GM21515 (cell line): ENCODE data around the gene ARHGAP26.
"Not testable (repeated sequence)": the region's sequence is repeated elsewhere in the genome, so short reads cannot be mapped to it uniquely, and the experiment has no call there.

Source experiments
- ATAC-seq: cut with Tn5 transposase; IDR thresholded peaks from one replicate; pipeline ENCODE4 v1.9.1; 2021; ENCODE audit not compliant: unreplicated experiment

ARHGAP26 gene

DNA sequence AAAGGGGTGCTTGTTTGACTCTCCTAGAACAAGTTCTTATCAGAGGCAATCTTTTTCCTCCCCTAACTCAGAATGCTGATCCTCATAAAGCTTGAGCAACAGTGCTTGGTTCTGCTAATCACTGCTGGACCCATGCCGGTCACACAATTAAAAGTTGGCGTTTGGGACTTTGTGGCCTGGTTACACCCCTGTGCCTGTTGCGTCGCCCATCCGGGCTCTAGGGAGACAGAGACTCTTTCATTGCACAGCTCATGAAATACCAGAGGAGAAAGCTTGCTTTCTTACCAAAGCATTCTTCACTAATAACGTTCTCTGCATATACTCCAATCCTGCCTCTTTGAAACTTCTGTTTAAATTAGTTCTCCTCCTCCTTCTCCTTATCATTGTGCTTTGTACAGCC, 332.2 kb downstream of the ARHGAP26 start:
- ATAC-seq, result no peak

DNA sequence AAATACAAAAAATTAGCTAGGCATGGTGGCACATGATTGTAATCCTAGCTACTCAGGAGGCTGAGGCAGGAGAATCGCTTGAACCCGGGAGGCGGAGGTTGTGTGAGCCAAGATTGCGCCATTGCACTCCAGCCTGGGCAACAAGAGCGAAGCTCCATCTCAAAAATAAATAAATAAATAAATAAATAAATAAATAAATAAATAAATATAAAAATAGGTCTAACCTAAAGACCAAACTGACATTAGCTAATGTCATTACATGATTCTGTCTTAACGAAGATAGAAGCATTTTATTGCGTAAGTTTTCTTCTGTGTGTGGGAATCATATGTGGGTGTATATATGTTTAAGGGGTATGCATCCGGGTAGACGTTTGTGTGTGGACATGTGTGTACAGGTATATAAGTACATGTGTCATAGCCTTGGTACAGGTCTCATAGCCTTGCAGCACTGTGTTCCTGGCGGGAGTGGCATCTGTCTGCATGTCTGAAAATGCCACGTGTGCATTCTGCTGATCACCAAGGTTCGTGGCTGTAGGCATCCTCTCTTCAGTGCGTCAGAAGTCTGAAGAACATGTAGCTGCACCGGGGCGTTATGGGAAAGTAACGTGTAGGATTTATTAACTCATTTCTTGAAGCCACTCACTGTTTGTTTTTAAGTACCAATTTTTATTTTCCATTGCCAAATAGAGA, 335.2 kb downstream of the ARHGAP26 start:
- no peak for ATAC-seq

DNA sequence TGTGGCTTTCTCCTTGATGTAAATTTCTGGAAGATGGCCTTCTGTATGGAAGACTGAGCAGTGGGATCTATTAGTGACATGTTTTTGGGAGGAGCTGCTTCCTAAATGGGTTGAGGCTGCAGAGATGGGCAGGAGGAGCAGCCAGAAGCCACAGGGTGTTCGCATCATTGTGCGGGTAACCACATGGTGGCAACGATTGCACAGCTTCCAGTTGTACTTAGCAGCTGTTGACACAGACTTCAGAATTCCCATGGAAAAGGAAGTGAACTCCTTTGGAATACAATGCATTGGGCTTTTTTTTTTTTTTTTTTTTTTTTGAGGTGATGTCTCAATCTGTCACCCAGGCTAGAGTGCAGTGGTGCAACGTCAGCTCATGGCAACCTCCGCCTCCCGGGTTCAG, 336.0 kb downstream of the ARHGAP26 start:
- no peak for ATAC-seq

DNA sequence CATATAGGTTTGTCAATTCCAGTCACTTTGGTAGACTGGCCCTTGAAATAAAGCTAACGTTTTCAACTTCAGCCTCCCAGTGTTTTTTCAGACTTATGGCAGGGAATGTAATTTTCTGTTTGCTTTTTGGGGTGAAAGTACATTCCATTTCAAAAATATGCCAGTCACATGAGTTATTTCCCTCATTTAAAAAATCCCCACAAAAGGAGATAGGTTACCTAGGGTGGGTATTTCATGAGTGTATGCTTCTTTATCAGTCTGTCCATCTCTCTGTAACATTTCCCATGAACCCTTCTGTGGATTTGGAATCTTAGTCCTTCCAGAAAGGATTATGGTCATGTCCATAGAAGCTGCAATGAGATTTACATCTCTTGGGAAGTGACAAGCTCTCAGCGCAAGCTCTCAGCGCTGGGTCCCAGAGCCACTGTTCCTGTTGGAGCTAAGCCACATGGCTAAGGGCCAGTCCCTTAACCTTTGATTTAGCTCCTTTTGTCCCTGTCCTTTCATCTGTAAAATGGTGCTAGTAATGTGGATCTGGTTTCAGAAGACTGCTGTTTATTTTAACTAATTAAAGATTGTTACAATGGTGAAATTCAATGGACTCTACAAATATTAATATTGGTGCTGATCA, 338.4 kb downstream of the ARHGAP26 start:
- ATAC-seq, result no peak

DNA sequence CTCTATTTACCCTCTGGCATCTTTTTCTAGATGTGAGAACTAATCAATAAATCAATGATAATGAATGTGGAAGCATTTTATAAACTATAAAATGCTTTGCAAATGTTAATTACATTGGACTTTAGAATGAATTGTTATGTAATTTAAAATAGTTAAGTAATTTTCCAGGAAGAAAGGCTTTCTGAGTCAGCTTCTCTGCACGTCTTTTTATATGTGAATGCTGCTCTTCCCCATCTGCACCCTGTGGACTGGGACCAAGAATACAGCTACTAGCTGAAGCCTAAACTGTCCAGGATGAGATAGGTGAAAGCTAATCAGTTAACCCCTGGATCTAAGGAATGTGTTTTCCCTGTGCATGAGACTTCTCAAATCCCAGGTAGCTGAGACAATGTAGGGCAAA, 340.4 kb downstream of the ARHGAP26 start:
- no peak for ATAC-seq

DNA sequence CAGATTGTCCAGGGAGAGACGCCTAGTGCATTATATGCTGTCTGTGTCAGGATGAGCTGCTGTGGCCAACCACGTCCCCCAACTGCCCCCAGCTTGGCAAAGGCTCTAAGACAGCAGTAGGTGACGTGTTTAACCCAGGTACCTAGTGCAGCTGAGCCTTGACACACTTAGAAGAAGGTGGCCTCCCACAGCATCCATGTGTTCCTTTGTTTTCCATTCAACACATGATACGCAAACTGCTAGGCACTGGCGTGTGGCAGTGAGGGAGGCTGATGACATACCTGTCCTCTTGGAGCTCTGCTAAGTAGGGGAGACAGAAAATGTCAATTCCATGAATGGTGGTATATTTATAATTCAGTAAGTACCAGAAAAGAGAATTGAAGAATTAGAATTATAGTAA, 341.6 kb downstream of the ARHGAP26 start:
- no peak for ATAC-seq

DNA sequence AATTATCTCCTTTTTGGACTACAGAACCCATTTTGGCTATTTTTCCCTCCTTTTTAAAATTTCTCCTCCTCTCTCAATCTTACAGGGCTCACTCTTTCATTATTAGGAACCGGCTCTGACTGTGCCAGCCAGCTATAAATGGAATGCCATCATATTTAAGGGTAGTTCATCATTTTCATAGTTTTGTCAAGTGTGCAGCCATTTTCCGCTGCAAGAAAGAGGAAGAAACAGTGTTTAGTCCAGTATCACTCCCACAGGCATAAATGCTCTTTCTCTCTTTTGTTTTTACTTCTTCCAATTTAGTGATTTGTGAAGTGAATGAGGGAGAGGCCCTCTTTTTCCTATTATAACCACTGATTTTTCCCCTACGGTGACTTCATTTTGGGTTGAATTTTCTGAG, 343.3 kb downstream of the ARHGAP26 start:
- no peak for ATAC-seq

DNA sequence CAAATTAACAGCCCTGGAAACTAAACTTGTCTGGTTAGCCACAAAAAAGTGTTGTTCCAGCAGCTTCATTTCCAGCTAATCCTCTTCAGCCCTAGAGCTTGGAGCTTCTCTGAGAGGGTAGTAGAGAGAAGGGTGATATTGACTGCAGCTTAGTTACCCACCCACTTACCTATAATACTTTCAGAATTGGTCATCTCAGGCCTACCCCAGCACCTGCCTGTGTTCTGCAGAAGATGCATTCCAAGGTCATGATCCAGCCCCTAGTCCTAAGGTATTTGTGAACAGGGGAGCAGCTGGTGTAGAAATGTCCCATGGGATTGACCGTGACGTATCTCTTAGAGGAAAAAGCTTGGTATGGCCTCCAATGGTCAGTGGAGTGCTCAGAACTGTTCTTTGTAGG, 344.3 kb downstream of the ARHGAP26 start:
- peak; percentile 50 for ATAC-seq

DNA sequence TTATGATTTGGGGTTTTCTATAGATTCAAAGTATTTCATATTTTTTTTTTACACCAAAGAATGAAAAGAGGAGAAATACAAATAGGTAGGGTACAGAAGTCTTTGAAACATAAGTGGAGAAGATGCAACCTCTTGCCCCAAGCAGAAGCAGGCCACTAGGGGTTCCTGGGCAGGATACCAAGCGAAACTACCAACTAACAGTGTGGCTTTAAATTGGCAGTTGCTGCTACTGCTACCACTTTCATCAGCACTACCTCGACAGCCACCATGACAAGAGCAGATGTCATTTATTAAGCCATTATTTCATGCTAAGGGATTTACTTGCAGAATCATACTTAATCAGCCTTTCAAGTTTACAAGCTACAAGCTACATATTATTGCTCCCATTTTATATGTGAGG, 345.2 kb downstream of the ARHGAP26 start:
- no peak for ATAC-seq

DNA sequence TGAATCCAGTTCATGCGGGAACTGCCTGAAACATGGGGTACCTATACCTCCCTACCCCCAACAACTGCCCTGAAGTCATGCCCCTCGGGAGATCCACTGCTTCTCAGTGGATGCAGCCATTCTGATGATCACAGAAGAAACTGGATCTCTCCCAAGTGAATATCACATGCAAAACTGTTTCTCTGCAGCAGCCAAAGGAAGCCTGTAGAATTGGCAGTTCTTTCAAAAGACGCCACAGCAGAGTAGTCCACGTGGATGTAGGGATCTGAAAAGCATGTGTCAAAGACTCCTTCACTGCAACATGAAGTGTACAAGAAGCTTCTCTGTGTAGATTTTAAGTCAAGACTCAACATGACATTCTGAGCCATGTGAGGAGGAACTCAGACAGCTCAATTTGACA, 346.6 kb downstream of the ARHGAP26 start:
- ATAC-seq, result no peak

DNA sequence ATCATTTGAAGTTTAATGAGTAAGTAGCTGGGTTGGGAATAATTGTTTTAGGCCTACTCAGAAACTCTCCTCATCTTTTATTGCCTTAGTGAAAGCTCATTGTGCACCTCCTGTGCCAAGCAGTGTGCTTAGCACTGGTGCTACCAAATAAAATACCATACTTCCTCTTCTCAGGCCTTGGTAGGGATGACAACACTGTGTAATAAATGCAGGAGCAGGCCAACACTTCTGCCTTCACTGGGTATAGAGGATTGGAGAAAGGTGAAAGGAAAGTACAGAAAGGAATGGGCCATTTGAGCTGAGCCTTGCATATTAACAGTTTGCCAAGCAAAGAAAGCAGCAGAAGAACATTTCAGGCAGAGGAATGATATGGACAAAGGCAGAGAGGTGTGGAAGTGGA, 347.6 kb downstream of the ARHGAP26 start:
- ATAC-seq, result no peak

DNA sequence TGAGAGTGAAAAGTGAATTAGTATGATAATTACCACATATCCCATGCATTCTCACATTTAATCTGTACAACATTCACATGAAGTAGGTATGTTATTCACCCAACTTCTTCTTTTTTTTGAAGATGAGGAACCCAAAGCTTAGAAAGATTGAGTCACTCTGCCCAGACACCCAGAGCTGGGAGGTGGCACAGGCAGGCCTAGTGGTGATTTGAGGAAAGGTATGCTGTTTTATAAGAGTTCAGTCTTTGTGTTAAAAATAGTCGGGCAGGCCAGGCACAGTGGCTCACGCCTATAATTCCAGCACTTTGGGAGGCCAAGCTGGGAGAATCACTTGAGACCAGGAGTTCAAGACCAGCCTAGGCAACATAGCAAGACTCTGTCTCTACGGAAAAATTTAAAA, 348.0 kb downstream of the ARHGAP26 start:
- no peak for ATAC-seq

DNA sequence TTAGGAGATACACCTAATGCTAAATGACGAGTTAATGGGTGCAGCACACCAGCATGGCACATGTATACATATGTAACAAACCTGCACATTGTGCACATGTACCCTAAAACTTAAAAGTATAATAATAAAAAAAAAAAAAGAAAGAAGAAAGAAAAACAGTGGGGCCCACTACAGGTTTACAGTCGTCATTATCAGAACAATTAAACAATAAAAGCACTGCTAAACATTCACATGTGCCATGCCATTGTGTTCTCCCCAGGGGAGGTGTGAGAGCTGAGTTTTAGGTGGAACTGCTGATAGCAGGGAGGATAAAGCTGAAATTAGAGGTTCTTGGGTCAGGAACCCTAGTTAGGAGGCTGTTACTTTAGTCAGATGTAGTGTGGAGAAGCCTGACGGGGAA, 348.6 kb downstream of the ARHGAP26 start:
- ATAC-seq, result not testable (repeated sequence)

DNA sequence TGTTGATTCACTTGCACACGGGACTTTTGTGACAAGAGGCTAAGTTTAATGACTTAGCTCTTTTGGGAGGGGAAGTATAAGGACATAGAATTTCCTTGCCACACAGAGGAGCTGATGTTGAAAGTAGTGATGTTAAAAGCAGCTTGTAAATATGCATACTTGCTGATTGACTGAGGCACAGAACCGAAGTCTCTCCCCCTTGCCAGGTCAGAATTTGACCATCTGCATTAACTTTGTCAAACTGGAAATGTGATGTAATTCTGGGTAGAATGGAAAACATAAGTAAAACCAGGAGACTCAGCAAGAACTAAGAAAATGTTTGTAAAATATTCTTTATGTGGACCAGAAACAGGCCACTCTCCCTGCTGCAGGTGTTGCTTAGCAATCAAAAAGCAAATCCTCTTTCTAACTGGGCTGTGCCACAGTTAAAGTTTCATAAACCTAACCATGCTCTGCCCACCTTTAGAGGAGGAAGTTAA, 349.2 kb downstream of the ARHGAP26 start:
- ATAC-seq, result peak; percentile 61

DNA sequence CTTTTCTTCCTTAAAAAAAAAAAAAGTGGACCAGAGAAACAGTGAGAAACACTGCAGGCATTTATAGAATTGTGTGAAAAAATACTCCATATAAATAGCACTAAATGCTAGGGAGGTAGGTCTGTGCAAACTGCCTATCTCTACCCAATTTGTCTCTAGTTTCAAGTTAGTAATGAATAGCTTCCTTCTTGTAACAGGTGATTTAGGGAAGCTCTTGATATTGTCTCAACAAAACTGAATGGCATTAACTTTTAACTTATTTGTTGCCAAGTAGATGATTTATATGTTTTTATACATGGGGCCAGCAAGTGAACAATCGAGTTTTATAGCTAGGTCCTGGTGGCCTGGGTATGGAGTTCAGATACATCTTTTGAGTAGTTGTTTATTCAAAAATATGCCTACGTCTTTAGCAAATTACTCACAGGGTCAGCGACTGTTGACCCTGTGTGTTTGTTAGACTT, 349.7 kb downstream of the ARHGAP26 start:
- no peak for ATAC-seq

DNA sequence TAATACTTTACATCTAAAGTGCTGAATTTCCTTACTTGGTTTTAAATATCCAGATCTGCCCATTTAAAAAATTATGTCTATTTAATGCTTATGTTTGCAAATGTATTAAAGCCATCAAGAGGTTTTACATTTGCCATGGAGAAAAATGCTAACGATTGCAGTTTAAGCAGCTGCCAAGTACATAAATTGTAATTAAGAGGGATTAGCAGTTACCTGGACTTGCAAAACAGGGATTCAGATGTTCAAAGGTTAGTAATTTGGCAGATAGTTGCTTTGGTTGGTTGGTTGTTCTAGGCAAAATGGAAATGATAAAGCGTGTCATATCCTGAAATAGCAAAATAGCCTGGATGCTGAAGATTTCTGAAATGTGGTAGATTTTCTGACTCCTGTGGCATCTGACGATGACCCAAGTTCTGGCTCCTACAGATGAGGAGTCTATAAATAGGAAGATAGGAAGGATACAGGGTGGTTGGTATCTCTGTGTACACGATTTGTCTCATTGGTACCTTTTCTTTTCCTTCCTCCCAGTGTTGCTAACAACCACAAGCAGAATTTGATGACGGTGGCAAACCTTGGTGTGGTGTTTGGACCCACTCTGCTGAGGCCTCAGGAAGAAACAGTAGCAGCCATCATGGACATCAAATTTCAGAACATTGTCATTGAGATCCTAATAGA, 350.4 kb downstream of the ARHGAP26 start:
- ATAC-seq, result no peak

DNA sequence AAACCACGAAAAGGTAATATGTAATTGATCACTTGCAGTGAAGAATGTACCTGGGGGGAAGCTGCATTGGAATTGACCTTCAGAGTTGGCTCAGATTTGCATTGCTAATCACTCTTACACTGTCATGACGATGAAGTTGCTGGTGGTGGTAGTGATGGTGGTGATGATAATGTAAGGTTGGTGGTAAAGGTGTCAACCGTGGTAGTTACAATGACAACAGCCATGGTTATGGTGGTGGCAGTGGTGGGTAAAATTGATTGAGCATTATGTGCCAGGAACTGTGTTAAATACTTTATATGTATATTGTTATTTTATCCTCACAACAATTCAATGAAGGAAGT, 350.9 kb downstream of the ARHGAP26 start:
- no peak for ATAC-seq

DNA sequence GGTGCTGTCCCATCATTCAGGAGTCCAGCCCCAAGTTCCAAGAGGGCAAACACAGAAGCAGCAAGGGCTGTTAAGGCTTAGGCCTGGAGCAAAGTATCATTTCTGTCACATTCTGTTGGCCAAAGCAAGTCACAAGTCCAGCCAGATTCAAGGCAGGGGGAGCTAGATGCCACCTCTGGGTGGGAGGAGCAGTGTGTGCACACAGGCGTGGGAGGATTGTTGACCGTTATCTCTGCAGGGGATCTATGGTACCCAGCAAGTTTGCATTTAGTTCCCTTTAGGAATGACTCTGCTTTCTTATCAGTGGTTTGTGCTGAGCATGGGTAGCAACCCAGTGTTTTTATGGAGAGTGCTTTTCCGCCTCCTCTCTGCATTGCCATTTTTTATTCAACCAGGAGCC, 354.4 kb downstream of the ARHGAP26 start:
- ATAC-seq, result no peak

DNA sequence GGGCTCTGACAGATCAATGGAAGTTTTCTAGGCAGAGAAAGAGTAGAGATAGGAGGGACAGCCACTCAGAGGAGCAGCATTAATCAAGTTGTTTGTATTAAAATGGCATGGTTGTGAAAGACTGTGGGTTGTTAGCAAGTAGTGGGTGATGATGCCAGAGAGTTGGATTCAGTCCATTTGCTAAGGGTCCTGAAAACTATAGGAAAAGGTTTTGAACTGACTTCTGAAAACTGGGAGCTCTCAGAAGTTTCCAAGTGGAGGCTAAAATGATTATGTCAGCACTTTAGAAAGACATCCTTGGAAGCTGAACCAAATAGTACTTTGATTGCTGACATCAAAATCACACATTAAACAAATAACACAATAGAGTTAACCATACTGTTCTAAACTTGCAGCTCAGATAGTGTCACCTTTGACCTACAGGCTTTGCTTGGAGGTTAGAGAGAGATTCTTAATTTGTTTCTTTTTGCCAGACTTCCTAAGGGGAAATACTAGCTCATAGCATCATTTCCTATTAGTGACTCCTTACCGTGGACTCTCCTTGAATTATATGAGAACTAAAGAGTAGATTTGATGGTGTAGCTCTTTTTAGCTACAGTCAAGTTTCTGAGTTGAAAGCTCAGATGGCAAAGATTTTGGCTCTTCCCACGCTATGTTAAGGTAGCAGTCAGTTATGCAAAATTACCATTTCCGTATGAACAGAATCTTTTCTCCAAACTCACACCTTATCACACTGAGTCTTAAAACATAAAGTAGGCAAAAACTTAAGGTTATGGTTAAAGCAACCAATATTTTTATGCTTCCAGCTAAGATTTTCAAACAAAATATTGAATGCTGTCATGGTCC, 356.2 kb downstream of the ARHGAP26 start:
- ATAC-seq, result no peak

DNA sequence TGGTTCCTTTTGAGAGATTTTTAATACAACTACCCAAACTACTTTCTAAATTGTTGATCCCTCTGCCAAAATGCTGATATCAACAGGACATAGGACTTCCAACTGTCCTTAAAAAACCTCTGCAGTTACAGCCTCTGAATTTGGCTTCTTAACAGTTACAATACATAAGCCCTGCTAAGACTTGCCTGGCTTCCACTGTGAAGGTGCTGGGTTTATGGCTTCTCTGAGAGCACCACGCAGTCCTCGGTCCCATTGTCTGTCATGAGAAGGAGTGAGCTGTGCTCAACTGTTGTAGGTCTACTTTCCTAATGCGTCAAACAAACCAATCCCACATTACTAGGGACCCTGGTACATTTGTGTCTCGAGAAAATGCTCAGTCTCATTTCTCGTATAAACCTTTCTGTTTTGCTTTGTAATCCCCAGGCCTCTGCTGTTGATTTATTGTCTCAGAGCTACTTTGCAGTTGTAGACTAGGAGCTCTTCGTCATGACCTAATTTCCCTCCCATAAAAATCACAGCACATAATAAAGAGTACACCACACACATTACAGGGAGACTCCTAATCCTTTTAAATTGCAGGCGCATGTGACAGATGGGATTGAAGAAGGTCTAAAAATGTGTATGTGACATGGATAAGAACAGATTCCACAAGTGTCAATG, 358.4 kb downstream of the ARHGAP26 start:
- ATAC-seq, result no peak

DNA sequence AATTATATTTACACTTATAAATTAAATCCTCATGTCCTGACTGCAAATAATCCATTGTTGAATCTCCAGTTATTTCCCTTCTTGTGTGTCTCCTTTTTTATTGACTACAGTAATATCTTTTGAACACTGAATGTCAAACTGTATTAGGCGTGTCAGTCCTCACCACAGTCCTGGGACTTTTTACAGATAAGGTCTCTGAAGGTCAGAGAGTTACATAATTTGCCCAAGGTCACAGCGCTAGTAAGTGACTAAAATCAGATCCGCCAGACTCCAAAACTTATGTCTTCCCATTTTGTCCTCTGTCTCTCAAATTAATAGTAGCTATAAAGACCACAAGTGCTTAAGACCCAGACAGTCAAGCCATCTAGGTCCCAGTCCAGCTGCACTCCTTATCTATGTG, 359.0 kb downstream of the ARHGAP26 start:
- no peak for ATAC-seq
